ENCODE data around the gene ULBP1. TPM values are rescaled to one million over a fixed set of nuclear protein-coding genes. Genes with fewer than 3 reads are reported as not detected.
"Not testable (repeated sequence)": the region's sequence is repeated elsewhere in the genome, so short reads cannot be mapped to it uniquely, and the experiment has no call there.

The ULBP1 gene
- total and polyA plus RNA-seq, 3 donors from 2014 or later, result 2.3 to 5.9 (median 4.7) TPM

DNA sequence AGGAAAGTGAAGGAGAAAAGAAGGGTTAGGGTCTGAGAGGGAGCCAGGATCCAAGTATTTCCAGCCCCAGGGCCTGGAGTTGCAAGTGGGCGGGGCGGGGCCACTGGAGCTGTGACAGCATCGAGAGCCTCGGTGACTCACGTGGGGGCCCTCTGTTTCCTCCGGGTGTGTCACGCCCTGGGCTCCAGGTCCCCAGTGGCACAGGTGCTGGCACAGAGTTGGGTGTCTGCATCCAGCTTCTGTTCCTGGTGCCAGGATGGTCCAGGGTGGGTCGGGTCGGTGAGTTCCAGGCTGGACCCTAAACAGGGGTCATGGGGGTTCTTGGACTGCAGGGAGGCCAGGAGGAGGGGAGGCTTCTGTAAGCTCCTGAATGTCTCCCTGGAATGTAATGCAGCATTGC lies 44.8 kb downstream of the ULBP1 start:
- TF ChIP-seq POLR2A (IDR thresholded peaks at IDR 0.05), result no peak
- TF ChIP-seq, protein P1, sequence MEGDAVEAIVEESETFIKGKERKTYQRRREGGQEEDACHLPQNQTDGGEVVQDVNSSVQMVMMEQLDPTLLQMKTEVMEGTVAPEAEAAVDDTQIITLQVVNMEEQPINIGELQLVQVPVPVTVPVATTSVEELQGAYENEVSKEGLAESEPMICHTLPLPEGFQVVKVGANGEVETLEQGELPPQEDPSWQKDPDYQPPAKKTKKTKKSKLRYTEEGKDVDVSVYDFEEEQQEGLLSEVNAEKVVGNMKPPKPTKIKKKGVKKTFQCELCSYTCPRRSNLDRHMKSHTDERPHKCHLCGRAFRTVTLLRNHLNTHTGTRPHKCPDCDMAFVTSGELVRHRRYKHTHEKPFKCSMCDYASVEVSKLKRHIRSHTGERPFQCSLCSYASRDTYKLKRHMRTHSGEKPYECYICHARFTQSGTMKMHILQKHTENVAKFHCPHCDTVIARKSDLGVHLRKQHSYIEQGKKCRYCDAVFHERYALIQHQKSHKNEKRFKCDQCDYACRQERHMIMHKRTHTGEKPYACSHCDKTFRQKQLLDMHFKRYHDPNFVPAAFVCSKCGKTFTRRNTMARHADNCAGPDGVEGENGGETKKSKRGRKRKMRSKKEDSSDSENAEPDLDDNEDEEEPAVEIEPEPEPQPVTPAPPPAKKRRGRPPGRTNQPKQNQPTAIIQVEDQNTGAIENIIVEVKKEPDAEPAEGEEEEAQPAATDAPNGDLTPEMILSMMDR (IDR thresholded peaks at IDR 0.05), result no peak
- DNase-seq, result no peak
- no peaks in the 10 kb centered on the region for H3K36me3 ChIP-seq (ENCODE audit: low read depth, missing control alignments)
- no peaks in the 10 kb centered on the region for H3K9me3 ChIP-seq
- no peaks in the 10 kb centered on the region for H3K27me3 ChIP-seq
- 62 to 66% methylated on average over 6 to 8 of the region's 9 CpGs for WGBS, 2 donors
- H3K4me3 ChIP-seq, result no peak overlapping the region
- peaks cover 4% of the 10 kb centered on the region for H3K4me1 ChIP-seq
- H3K27ac ChIP-seq, result no peak overlapping the region
- intact Hi-C loops (cut with DNase I; ENCODE audit: low total_unique reads), result no loop called here

DNA sequence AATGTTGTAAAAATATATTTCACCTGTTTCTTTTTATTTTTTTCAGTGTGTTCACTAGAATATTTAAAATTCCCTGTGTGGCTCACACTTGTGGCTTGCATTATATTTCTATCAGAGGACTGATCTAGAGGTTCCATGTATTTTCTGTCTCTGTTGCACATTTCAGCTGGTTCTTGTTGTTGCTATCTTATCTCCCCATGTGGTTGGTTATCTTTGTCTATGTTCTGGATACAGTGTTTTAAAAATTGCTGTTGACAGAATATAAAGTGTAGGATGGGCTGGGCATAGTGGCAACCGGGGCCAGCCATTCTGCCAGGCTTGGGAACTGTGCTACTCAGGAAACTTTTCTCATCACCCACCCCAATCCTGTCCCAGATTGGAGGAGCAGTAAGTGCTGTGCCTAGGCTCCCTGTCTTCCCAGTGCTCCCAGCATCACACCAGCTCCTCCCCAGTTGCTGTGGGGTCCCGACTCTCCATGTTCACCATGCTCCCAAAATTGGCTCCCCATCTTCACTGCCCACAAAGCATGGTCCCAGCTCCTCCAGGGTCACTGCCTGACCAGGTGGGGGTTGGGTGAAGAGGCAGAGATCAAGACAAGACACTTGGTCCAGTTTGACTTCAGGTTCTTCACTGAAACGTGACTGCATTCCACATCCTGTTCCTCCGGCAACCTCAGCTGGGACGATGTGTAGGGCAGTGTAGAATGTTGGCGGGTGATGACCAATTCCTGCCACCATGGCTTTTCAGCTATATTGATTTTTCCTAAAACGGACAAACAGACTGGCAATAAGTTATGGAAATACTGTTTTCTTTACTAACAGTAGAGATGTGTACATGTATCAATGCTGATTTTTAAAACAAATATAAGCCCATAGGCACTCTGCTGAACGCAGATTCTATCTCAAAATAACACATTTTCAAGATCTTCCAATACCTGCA lies 49.4 kb downstream of the ULBP1 start:
- H3K27ac ChIP-seq; H3K4me1 ChIP-seq; H3K4me3 ChIP-seq; DNase-seq; intact Hi-C loops (cut with DNase I; ENCODE audit: low total_unique reads); H3K9me3 ChIP-seq; H3K36me3 ChIP-seq (ENCODE audit: low read depth, missing control alignments); H3K27me3 ChIP-seq: not testable (repeated sequence)
- WGBS, 2 donors, result 44 to 47% methylated on average over 8 of the region's 8 CpGs

DNA sequence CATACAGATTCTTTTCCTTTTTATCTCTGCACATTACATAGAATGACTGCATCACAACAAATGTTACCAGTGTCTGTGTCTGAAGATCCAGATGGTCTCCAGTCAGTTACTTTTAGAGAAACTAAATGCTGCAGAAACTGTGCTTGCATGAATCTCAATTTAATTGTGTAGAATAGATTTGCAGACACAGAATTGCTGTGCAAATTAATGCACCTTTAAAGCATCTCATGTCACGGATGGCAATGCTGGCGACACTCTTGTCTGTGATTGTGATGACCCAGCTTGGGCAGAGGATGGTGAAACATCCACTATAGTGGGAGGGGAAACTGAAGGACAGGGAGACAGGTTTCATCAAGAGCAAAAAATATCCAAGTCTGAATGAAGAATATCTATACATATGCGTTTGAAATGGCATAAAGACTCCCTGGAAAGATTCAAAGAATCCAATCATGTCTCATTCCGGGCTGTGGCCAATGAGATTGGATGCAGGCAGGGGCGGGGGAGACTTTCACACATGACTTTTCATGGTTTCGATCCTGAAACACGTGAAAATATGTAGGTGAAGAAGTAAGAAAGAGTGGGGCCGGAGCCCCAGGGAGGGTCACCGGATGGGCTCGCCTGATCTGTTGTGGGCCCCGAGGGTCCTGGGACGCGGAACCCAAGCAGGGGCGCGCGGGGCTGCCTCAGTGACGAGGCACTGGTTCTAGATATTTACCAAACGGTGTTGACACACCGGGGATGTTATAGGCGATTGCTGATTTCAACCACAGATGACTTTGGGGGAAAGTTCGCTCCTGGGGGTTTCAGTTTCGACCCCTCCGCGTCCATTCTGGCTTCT lies 50.3 kb downstream of the ULBP1 start:
- not testable (repeated sequence) for DNase-seq; H3K36me3 ChIP-seq (ENCODE audit: low read depth, missing control alignments)

DNA sequence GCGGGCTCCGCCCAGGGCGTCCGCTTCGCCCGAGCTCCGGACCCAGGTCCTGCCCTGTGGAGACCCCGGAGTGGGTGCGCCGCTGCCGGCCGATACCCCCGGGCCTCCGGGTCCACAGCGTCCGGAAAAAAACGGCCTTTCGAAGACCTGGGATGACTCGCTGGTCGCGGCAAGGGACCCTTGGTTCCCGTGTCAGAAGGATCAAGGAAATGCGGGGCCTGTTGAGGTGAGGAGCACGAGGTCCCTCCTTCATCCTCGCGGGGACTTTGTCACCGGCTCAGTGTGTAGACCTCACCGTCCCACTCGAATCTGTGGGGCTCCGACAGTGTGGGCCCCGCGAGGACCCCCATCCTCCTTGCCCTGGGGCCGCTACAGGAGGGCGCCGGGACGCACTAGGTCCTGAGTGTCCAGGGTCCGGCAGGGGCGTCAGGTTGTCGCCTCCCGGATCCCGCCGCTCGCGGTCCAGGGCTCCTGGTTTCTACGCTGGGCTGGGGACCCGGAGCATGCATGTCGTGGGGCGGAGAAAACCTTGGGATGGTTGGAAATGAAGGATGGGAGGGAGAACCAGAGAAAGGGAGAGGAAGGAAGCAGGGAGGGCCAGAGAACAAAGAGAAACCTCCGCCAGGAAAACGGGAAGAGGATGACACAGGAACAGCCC lies 51.0 kb downstream of the ULBP1 start:
- not testable (repeated sequence) for H3K4me1 ChIP-seq; H3K27me3 ChIP-seq; H3K9me3 ChIP-seq; H3K4me3 ChIP-seq; DNase-seq; H3K36me3 ChIP-seq (ENCODE audit: low read depth, missing control alignments); H3K27ac ChIP-seq
- intact Hi-C loops (cut with DNase I; ENCODE audit: low total_unique reads), result loop anchor here (5.0 kb wide), 1 partner anchor 72 kb away; the partner anchor contains the start of gene ULBP2
- 0% methylated on average over 1 of the region's 50 CpGs; no CpG with 5 or more reads in 1 of the 2 donors for WGBS, 2 donors

More for the DNA sequence above, 50.3 kb downstream of the ULBP1 start:
- H3K27ac ChIP-seq; H3K4me3 ChIP-seq; intact Hi-C loops (cut with DNase I; ENCODE audit: low total_unique reads); H3K27me3 ChIP-seq; H3K9me3 ChIP-seq; H3K4me1 ChIP-seq: not testable (repeated sequence)
- 11 to 25% methylated on average over 7 to 8 of the region's 24 CpGs for WGBS, 2 donors

DNA sequence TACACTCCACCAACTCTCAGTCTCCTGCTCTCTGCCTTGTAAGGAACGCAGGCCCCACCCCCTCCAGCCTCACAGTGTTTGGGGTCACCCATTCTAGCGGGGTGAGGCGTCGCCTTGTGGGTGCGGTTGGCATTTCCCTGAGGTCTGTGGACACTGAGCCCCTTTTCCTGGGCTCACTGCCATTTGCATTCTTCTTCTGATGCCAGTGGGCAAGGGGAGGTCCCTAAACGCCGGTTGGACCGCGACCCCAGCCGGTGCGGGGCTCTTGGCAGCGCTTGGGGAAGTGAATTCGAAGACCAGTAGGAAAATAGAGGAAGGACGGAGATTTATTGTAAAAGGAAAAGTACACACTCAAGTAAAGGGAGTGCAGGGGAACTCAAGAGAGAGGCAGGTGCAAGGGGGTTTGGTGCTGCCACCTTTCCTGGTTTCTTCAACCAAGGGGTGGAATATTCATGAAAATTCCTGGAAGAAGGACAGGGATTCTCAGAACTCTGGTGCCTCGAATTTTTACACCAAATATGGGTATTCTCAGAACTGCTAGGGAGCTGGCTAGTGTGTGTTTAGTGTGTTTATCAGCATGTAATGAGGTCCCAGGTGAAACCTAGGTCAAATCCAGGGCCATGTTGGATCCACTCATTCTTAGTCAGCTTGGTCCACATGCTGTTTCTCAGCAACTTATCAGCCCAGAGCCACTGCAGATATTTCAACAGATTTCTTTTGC lies 51.7 kb downstream of the ULBP1 start:
- H3K9me3 ChIP-seq; DNase-seq; H3K27me3 ChIP-seq; H3K4me3 ChIP-seq; H3K4me1 ChIP-seq; H3K36me3 ChIP-seq (ENCODE audit: low read depth, missing control alignments); H3K27ac ChIP-seq: not testable (repeated sequence)
- 5 to 6% methylated on average over 15 of the region's 15 CpGs for WGBS, 2 donors
- intact Hi-C loops (cut with DNase I; ENCODE audit: low total_unique reads), result loop anchor here (5.0 kb wide), 1 partner anchor 73 kb away; the partner anchor contains the start of gene ULBP2

Data from testis (tissue), 3 donors.